ENCODE data around the gene POU3F2.

Gene POU3F2

DNA sequence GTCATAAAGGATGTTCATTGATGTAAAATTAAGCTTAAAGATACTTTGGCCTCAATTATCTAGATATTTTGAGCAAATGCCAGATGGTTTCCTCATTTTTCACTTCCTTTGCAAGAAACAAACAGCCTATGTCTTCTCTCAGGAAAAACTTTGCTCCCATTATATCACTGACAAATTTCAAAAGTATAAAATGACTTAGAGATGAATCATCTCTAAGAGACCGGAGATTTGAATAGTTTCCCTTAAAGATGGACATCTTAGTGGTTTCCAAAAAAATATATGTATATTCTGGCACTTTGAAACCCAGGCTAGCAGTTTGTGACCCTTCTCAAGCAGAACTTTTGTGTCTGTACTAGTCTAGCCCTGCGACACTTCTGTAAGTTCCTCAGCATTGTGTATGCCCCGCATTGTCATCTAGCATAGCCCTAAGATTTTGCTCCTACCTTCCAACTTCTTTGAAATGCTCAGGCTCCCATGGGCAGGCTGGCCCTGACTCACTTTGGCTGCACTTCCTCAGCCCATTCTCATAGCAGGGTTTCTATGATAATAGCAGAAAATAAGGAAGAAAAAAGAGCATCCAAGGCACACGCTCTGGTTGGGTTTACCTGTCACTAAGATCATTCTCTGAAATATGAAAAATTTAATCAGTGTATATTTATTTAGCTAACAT, 25.7 kb upstream of the POU3F2 start:
- Histone ChIP-seq H3F3A (ENCODE audit: low read depth) (no peaks in the 10 kb centered on the region), H3K4me1 (ENCODE audit: insufficient read depth, low read length, poor library complexity, severe bottlenecking) (no peaks in the 10 kb centered on the region), H3K4me3 (ENCODE audit: low read length, poor library complexity, severe bottlenecking) (no peak overlapping the region), H3K27me3 (ENCODE audit: insufficient read depth, low read length, poor library complexity, severe bottlenecking) (no peaks in the 10 kb centered on the region), H3K36me3 (ENCODE audit: insufficient read depth, low read length) (no peaks in the 10 kb centered on the region), H3K4me2 (ENCODE audit: low read depth, low read length, poor library complexity, severe bottlenecking) (no peak overlapping the region), H2AFZ (ENCODE audit: low read length) (no peak overlapping the region), H3K9ac (ENCODE audit: low read depth, low read length, poor library complexity, severe bottlenecking) (no peak overlapping the region), H4K20me1 (ENCODE audit: insufficient read depth, low read length, poor library complexity, severe bottlenecking) (no peaks in the 10 kb centered on the region), H3K79me2 (ENCODE audit: insufficient read depth, low read length) (no peaks in the 10 kb centered on the region), H3K9me2 (replicated peaks; ENCODE audit: low read depth, low read length) (0 out of 2 replicates have a peak, but pooled peaks cover 3% of the 10 kb centered on the region), H3K9me3 (ENCODE audit: insufficient read depth, low read depth, low read length) (no peaks in the 10 kb centered on the region)
- TF ChIP-seq EZH2phosphoT487 (IDR thresholded peaks at IDR 0.05; ENCODE audit: borderline replicate concordance) (no peak), CTCF (conservative IDR thresholded peaks at IDR 0.05; ENCODE audit: low read length) (no peak)

GRCh38 chr6:98812220-98812619, 22.2 kb upstream of the POU3F2 start:
- Histone ChIP-seq H3K4me3 (ENCODE audit: low read length, poor library complexity, severe bottlenecking) (no peak overlapping the region), H3K27me3 (ENCODE audit: insufficient read depth, low read length, poor library complexity, severe bottlenecking) (no peaks in the 10 kb centered on the region), H3F3A (ENCODE audit: low read depth) (no peaks in the 10 kb centered on the region), H4K20me1 (ENCODE audit: insufficient read depth, low read length, poor library complexity, severe bottlenecking) (no peaks in the 10 kb centered on the region), H3K9ac (ENCODE audit: low read depth, low read length, poor library complexity, severe bottlenecking) (no peak overlapping the region), H3K9me2 (replicated peaks; ENCODE audit: low read depth, low read length) (0 out of 2 replicates have a peak, but pooled peaks cover 3% of the 10 kb centered on the region), H3K4me1 (ENCODE audit: insufficient read depth, low read length, poor library complexity, severe bottlenecking) (no peaks in the 10 kb centered on the region), H3K9me3 (ENCODE audit: insufficient read depth, low read depth, low read length) (no peaks in the 10 kb centered on the region), H3K79me2 (ENCODE audit: insufficient read depth, low read length) (no peaks in the 10 kb centered on the region), H3K36me3 (ENCODE audit: insufficient read depth, low read length) (no peaks in the 10 kb centered on the region), H2AFZ (ENCODE audit: low read length) (no peak overlapping the region), H3K4me2 (ENCODE audit: low read depth, low read length, poor library complexity, severe bottlenecking) (no peak overlapping the region)
- TF ChIP-seq CTCF (conservative IDR thresholded peaks at IDR 0.05; ENCODE audit: low read length) (no peak), EZH2phosphoT487 (IDR thresholded peaks at IDR 0.05; ENCODE audit: borderline replicate concordance) (no peak)

DNA sequence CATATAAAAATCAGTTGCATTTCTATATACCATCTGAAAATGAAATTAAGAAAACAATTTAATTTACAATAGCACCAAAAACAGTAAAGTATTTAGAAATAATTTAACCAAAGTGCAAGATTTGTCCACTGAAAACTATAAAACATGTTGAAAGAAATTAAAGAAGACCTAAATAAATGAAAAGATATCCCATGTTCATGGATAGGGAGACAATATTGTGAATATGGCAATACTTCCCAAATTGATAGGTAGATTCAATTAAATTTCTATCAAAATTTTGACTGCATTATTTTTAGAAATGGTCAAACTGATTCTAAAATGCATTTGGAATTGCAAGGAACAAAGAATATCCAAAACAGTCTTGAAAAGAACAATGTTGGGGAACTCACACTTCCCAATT, 17.6 kb upstream of the POU3F2 start:
- no peak overlapping the region for H3K9ac ChIP-seq (ENCODE audit: low read depth, low read length, poor library complexity, severe bottlenecking)
- no peak overlapping the region for H3K4me2 ChIP-seq (ENCODE audit: low read depth, low read length, poor library complexity, severe bottlenecking)
- H4K20me1 ChIP-seq (ENCODE audit: insufficient read depth, low read length, poor library complexity, severe bottlenecking), result no peaks in the 10 kb centered on the region
- no peaks in the 10 kb centered on the region for H3K9me2 ChIP-seq (replicated peaks; ENCODE audit: low read depth, low read length)
- H2AFZ ChIP-seq (ENCODE audit: low read length), result no peak overlapping the region
- no peaks in the 10 kb centered on the region for H3K27me3 ChIP-seq (ENCODE audit: insufficient read depth, low read length, poor library complexity, severe bottlenecking)
- H3F3A ChIP-seq (ENCODE audit: low read depth), result no peaks in the 10 kb centered on the region
- no peaks in the 10 kb centered on the region for H3K9me3 ChIP-seq (ENCODE audit: insufficient read depth, low read depth, low read length)
- TF ChIP-seq CTCF (conservative IDR thresholded peaks at IDR 0.05; ENCODE audit: low read length), result no peak
- TF ChIP-seq EZH2phosphoT487 (IDR thresholded peaks at IDR 0.05; ENCODE audit: borderline replicate concordance), result no peak
- H3K4me3 ChIP-seq (ENCODE audit: low read length, poor library complexity, severe bottlenecking), result no peak overlapping the region
- no peaks in the 10 kb centered on the region for H3K79me2 ChIP-seq (ENCODE audit: insufficient read depth, low read length)
- H3K4me1 ChIP-seq (ENCODE audit: insufficient read depth, low read length, poor library complexity, severe bottlenecking), result no peaks in the 10 kb centered on the region
- H3K36me3 ChIP-seq (ENCODE audit: insufficient read depth, low read length), result no peaks in the 10 kb centered on the region

Data from Loucy (cell line).